ENCODE results near the gene CDH2. TPM values are rescaled to one million over a fixed set of nuclear protein-coding genes. Genes with fewer than 3 reads are reported as not detected.

The CDH2 gene
- total RNA-seq, 1 experiment from 2014 or later, result 15.0 TPM

- intact Hi-C loops (cut with micrococcal nuclease; ENCODE audit: unreplicated experiment), result no loop called here
- CTCF ChIA-PET, result no interaction called here
- POLR2A ChIA-PET (ENCODE audit: low non-redundant PET), result no interaction called here
Observed at GRCh38 chr18:28126768-28127167, 50.2 kb downstream of the CDH2 start.

GRCh38 chr18:28125051-28125450, 51.9 kb downstream of the CDH2 start:
- no peak for DNase-seq (ENCODE audit: low spot score)
- Histone ChIP-seq H3K36me3 (ENCODE audit: insufficient read depth, low read length, poor library complexity, severe bottlenecking) (no peaks in the 10 kb centered on the region), H3K27me3 (replicated peaks; ENCODE audit: insufficient read depth, low read depth, low read length, poor library complexity) (no peaks in the 10 kb centered on the region), H3K4me3 (ENCODE audit: low read depth, low read length, poor library complexity, severe bottlenecking) (no peak overlapping the region), H3K4me1 (ENCODE audit: insufficient read depth, low read length, poor library complexity, severe bottlenecking) (no peaks in the 10 kb centered on the region), H3K9me3 (ENCODE audit: low read depth, low read length, poor library complexity, severe bottlenecking) (no peaks in the 10 kb centered on the region), H3K27ac (ENCODE audit: low read depth, low read length, poor library complexity, severe bottlenecking) (no peak overlapping the region)
- ChIA-PET POLR2A (ENCODE audit: low non-redundant PET) (no interaction called here), CTCF (no interaction called here)
- TF ChIP-seq EZH2 (IDR thresholded peaks at IDR 0.05; ENCODE audit: borderline replicate concordance, low read depth, low read length, poor library complexity, severe bottlenecking), result no peak
- intact Hi-C loops (cut with micrococcal nuclease; ENCODE audit: unreplicated experiment), result no loop called here
- BruUV-seq (replicated peaks), result no TSS peak

More at GRCh38 chr18:28126768-28127167, 50.2 kb downstream of the CDH2 start:
- TF ChIP-seq EZH2 (IDR thresholded peaks at IDR 0.05; ENCODE audit: borderline replicate concordance, low read depth, low read length, poor library complexity, severe bottlenecking) (no peak), CTCF (conservative IDR thresholded peaks at IDR 0.05; ENCODE audit: low read depth, low read length) (no peak)
- DNase-seq (ENCODE audit: low spot score), result no peak
- Histone ChIP-seq H3K9me3 (ENCODE audit: low read depth, low read length, poor library complexity, severe bottlenecking) (no peaks in the 10 kb centered on the region), H3K4me1 (ENCODE audit: insufficient read depth, low read length, poor library complexity, severe bottlenecking) (no peaks in the 10 kb centered on the region), H3K27ac (ENCODE audit: low read depth, low read length, poor library complexity, severe bottlenecking) (no peak overlapping the region), H3K36me3 (ENCODE audit: insufficient read depth, low read length, poor library complexity, severe bottlenecking) (no peaks in the 10 kb centered on the region), H3K4me3 (ENCODE audit: low read depth, low read length, poor library complexity, severe bottlenecking) (no peak overlapping the region), H3K27me3 (replicated peaks; ENCODE audit: insufficient read depth, low read depth, low read length, poor library complexity) (no peaks in the 10 kb centered on the region)
- no TSS peak for BruUV-seq (replicated peaks)

- CTCF ChIA-PET, result no interaction called here
- POLR2A ChIA-PET (ENCODE audit: low non-redundant PET), result no interaction called here
- no peaks in the 10 kb centered on the region for H3K27me3 ChIP-seq (replicated peaks; ENCODE audit: insufficient read depth, low read depth, low read length, poor library complexity)
- no peak overlapping the region for H3K27ac ChIP-seq (ENCODE audit: low read depth, low read length, poor library complexity, severe bottlenecking)
- BruUV-seq (replicated peaks), result no TSS peak
- no peaks in the 10 kb centered on the region for H3K9me3 ChIP-seq (ENCODE audit: low read depth, low read length, poor library complexity, severe bottlenecking)
- H3K4me3 ChIP-seq (ENCODE audit: low read depth, low read length, poor library complexity, severe bottlenecking), result no peak overlapping the region
- DNase-seq (ENCODE audit: low spot score), result no peak
- no peak for TF ChIP-seq CTCF (conservative IDR thresholded peaks at IDR 0.05; ENCODE audit: low read depth, low read length)
- no peak for TF ChIP-seq EZH2 (IDR thresholded peaks at IDR 0.05; ENCODE audit: borderline replicate concordance, low read depth, low read length, poor library complexity, severe bottlenecking)
- H3K36me3 ChIP-seq (ENCODE audit: insufficient read depth, low read length, poor library complexity, severe bottlenecking), result no peaks in the 10 kb centered on the region
- intact Hi-C loops (cut with micrococcal nuclease; ENCODE audit: unreplicated experiment), result no loop called here
- no peaks in the 10 kb centered on the region for H3K4me1 ChIP-seq (ENCODE audit: insufficient read depth, low read length, poor library complexity, severe bottlenecking)
Observed at GRCh38 chr18:28124131-28125029, 52.5 kb downstream of the CDH2 start.

Measured in A673 (cell line).